H1 (cell line): Measurements from ENCODE around the gene FPR2.

ENCODE experiments used
- CREB1 ChIP-seq: IDR thresholded peaks from 2 replicates; pipeline ENCODE4 v1.6.1; 2012; ENCODE audit warnings: inconsistent platforms
- EP300 ChIP-seq, 2 experiments: IDR thresholded peaks; 1 replicate in 1 of 2; 2 replicates in 1 of 2; pipeline ENCODE4 v1.6.1; 2011 to 2012; ENCODE audit warnings: low read depth in 2 of 2, low read length in 2 of 2, mild to moderate bottlenecking in 2 of 2, borderline replicate concordance in 1 of 2, inconsistent platforms in 1 of 2, moderate library complexity in 1 of 2
- EZH2 ChIP-seq: fragments of 200-600 bp; sonication (generic); IDR thresholded peaks from 2 replicates; pipeline ENCODE4 v1.7.1; 2012; ENCODE audit warnings: low read depth, mild to moderate bottlenecking, moderate library complexity, low read length, inconsistent platforms; ENCODE audit not compliant: severe bottlenecking
- JUND ChIP-seq: IDR thresholded peaks from 2 replicates; pipeline ENCODE4 v1.6.1; 2011; ENCODE audit warnings: mild to moderate bottlenecking, improper control_type of control experiment, low read length
- KDM1A ChIP-seq: fragments of 200-600, 300-600 bp; sonication (generic); IDR thresholded peaks from 2 replicates; pipeline ENCODE4 v1.7.1; 2016; ENCODE audit warnings: mild to moderate bottlenecking, low read length, borderline replicate concordance
- POLR2AphosphoS5 ChIP-seq: IDR thresholded peaks from 2 replicates; pipeline ENCODE4 v1.6.1; 2011; ENCODE audit warnings: low read depth, low read length
- SUZ12 ChIP-seq: fragments of 200-600 bp; sonication (generic); IDR thresholded peaks from 2 replicates; pipeline ENCODE4 v1.6.1; 2012; ENCODE audit warnings: mild to moderate bottlenecking, inconsistent platforms, low read length, moderate library complexity, mixed read lengths
- ZNF274 ChIP-seq: IDR thresholded peaks from 2 replicates; pipeline ENCODE4 v1.7.0; 2012; ENCODE audit warnings: low read length, borderline replicate concordance; ENCODE audit errors: extremely low read depth
- TF ChIP-seq, protein P1 (sequence below), 3 experiments: IDR thresholded peaks; 1 replicate in 2 of 3; 2 replicates in 1 of 3; pipeline versions ENCODE4 v1.5.1 to v1.6.1; 2011; ENCODE audit warnings: low read length in 3 of 3, mild to moderate bottlenecking in 3 of 3, inconsistent platforms in 2 of 3, low read depth in 1 of 3, moderate library complexity in 1 of 3; ENCODE audit not compliant: insufficient read depth in 1 of 3; ENCODE audit errors: control extremely low read depth in 1 of 3
- TF ChIP-seq, protein P2 (sequence below): IDR thresholded peaks from 2 replicates; pipeline ENCODE4 v1.6.1; 2012; ENCODE audit warnings: inconsistent platforms

DNA sequence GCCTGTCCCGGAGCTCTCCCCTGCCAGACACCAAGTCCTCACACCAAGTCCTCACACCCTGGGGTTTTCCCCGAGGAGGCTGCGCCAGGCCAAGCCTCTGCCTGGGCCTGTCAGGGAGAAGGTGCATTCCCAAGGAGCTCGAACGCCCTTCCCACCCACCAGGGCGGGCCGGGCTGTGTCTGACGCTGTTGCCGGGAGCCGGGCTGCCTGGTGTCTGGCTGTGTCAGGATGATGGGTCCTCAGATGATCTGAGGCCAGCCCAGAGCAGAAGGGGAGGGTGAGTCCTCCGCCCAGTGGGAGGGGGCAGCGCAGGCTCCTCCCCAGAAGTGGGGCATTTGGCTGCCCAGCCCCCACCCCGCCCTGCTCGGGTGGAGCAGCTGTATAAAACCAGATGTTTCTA, 34.9 kb upstream of the FPR2 start:
- TF ChIP-seq POLR2AphosphoS5 = no peak
- no peak for TF ChIP-seq SUZ12
- TF ChIP-seq, protein P1, sequence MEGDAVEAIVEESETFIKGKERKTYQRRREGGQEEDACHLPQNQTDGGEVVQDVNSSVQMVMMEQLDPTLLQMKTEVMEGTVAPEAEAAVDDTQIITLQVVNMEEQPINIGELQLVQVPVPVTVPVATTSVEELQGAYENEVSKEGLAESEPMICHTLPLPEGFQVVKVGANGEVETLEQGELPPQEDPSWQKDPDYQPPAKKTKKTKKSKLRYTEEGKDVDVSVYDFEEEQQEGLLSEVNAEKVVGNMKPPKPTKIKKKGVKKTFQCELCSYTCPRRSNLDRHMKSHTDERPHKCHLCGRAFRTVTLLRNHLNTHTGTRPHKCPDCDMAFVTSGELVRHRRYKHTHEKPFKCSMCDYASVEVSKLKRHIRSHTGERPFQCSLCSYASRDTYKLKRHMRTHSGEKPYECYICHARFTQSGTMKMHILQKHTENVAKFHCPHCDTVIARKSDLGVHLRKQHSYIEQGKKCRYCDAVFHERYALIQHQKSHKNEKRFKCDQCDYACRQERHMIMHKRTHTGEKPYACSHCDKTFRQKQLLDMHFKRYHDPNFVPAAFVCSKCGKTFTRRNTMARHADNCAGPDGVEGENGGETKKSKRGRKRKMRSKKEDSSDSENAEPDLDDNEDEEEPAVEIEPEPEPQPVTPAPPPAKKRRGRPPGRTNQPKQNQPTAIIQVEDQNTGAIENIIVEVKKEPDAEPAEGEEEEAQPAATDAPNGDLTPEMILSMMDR (IDR thresholded peaks at IDR 0.05; ENCODE audit: control extremely low read depth in 1 of 3, insufficient read depth in 1 of 3, low read depth in 1 of 3, low read length in 3 of 3) = no peak
- TF ChIP-seq EP300 (IDR thresholded peaks at IDR 0.05; ENCODE audit: borderline replicate concordance in 1 of 2, low read depth in 2 of 2, low read length in 2 of 2) = no peak
- TF ChIP-seq, protein P2, sequence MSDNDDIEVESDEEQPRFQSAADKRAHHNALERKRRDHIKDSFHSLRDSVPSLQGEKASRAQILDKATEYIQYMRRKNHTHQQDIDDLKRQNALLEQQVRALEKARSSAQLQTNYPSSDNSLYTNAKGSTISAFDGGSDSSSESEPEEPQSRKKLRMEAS = no peak
- TF ChIP-seq CREB1 = no peak
- TF ChIP-seq KDM1A = no peak
- no peak for TF ChIP-seq EZH2
- no peak for TF ChIP-seq JUND
- no peak for TF ChIP-seq ZNF274
